HepG2 (cell line): ENCODE data around the gene CAMKK1. TPM values are rescaled to one million over a fixed set of nuclear protein-coding genes. Genes with fewer than 3 reads are reported as not detected.

Experiments
- AHR ChIP-seq: IDR thresholded peaks from 2 replicates; pipeline ENCODE4 v1.6.1; 2018; ENCODE audit warnings: missing genetic modification reagents, missing compliant biosample characterization
- CREBL2 ChIP-seq: sonication (generic); formaldehyde crosslinking; IDR thresholded peaks from 2 replicates; pipeline ENCODE4 v1.8.1; 2023; ENCODE audit warnings: missing genetic modification reagents, mild to moderate bottlenecking, borderline replicate concordance
- FOSL1 ChIP-seq: sonication (generic); formaldehyde crosslinking; IDR thresholded peaks from 2 replicates; pipeline ENCODE4 v1.9.0; 2021; ENCODE audit warnings: missing genetic modification reagents, borderline replicate concordance
- FOXK1 ChIP-seq: sonication (generic); formaldehyde crosslinking; IDR thresholded peaks from 2 replicates; pipeline ENCODE4 v1.4.0; 2020; ENCODE audit warnings: low read depth, missing genetic modification reagents, borderline replicate concordance
- HES4 ChIP-seq: sonication (generic); formaldehyde crosslinking; IDR thresholded peaks from 2 replicates; pipeline ENCODE4 v1.9.0; 2021; ENCODE audit warnings: mild to moderate bottlenecking, missing genetic modification reagents, borderline replicate concordance
- HMG20B ChIP-seq: conservative IDR thresholded peaks from 2 replicates; pipeline ENCODE4 v1.6.1; 2016; ENCODE audit warnings: missing genetic modification reagents, missing compliant biosample characterization
- KLF12 ChIP-seq: sonication (generic); formaldehyde crosslinking; IDR thresholded peaks from 2 replicates; pipeline ENCODE4 v1.4.0; 2020; ENCODE audit warnings: missing genetic modification reagents, borderline replicate concordance
- MIXL1 ChIP-seq: IDR thresholded peaks from 2 replicates; pipeline ENCODE4 v1.6.1; 2016
- MLXIP ChIP-seq: sonication (generic); formaldehyde crosslinking; IDR thresholded peaks from 2 replicates; pipeline ENCODE4 v1.9.0; 2021; ENCODE audit warnings: missing genetic modification reagents, borderline replicate concordance
- PAXIP1 ChIP-seq: sonication (generic); formaldehyde crosslinking; conservative IDR thresholded peaks from 2 replicates; pipeline ENCODE4 v1.4.0; 2020; ENCODE audit warnings: mild to moderate bottlenecking, missing genetic modification reagents, moderate library complexity
- SCMH1 ChIP-seq: sonication (generic); formaldehyde crosslinking; IDR thresholded peaks from 2 replicates; pipeline ENCODE4 v1.9.0; 2021; ENCODE audit warnings: missing genetic modification reagents, mild to moderate bottlenecking, borderline replicate concordance
- SP140L ChIP-seq: sonication (generic); formaldehyde crosslinking; IDR thresholded peaks from 2 replicates; pipeline ENCODE4 v1.4.0; 2020; ENCODE audit warnings: missing genetic modification reagents, borderline replicate concordance
- SRY ChIP-seq: sonication (generic); formaldehyde crosslinking; IDR thresholded peaks from 2 replicates; pipeline ENCODE4 v1.8.0; 2022; ENCODE audit warnings: mild to moderate bottlenecking, missing genetic modification reagents
- ZFP36L1 ChIP-seq: sonication (generic); formaldehyde crosslinking; IDR thresholded peaks from 2 replicates; pipeline ENCODE4 v1.8.0; 2022; ENCODE audit warnings: mild to moderate bottlenecking, missing genetic modification reagents, moderate library complexity
- ZNF501 ChIP-seq: sonication (generic); formaldehyde crosslinking; IDR thresholded peaks from 2 replicates; pipeline ENCODE4 v1.5.1; 2020; ENCODE audit warnings: mild to moderate bottlenecking, moderate library complexity, missing genetic modification reagents
- ZNF615 ChIP-seq: sonication (generic); formaldehyde crosslinking; IDR thresholded peaks from 2 replicates; pipeline ENCODE4 v1.5.0; 2020; ENCODE audit warnings: mild to moderate bottlenecking, missing genetic modification reagents, borderline replicate concordance
- ZNF678 ChIP-seq: sonication (generic); formaldehyde crosslinking; IDR thresholded peaks from 2 replicates; pipeline ENCODE4 v1.4.0; 2020; ENCODE audit warnings: mild to moderate bottlenecking, missing genetic modification reagents
- ZNF703 ChIP-seq: sonication (generic); formaldehyde crosslinking; IDR thresholded peaks from 2 replicates; pipeline ENCODE4 v1.5.1; 2020; ENCODE audit warnings: missing genetic modification reagents, mild to moderate bottlenecking, moderate library complexity, borderline replicate concordance
- ZNF768 ChIP-seq: sonication (generic); formaldehyde crosslinking; IDR thresholded peaks from 2 replicates; pipeline ENCODE4 v1.4.0; 2020; ENCODE audit warnings: missing genetic modification reagents
- ZNF780A ChIP-seq: sonication (generic); formaldehyde crosslinking; IDR thresholded peaks from 2 replicates; pipeline ENCODE4 v1.8.0; 2022; ENCODE audit warnings: mild to moderate bottlenecking, missing genetic modification reagents, moderate library complexity
- ZSCAN21 ChIP-seq: sonication (generic); formaldehyde crosslinking; IDR thresholded peaks from 2 replicates; pipeline ENCODE4 v1.8.0; 2022; ENCODE audit warnings: mild to moderate bottlenecking, missing genetic modification reagents, moderate library complexity, borderline replicate concordance
- polyA plus RNA-seq, 8 experiments: library from polyadenylated mRNA; depleted of rRNA in 3 of 8; stranded (reverse) in 7 of 8; unstranded in 1 of 8; fragments of >200 nt; fragmentation: Illumina TruSeq in 4 of 8; extraction: Trizol in 4 of 8; gene quantifications; 2 replicates each; pipeline versions ENCODE4 v1.2.1 to v1.2.3, GENCODE V29; 2011 to 2016; ENCODE audit warnings: low read depth in 4 of 8, missing spikeins in 1 of 8, mixed read lengths in 1 of 8; ENCODE audit not compliant: insufficient read depth in 1 of 8
- total RNA-seq, 5 experiments: library from RNA; depleted of rRNA; stranded (reverse); fragments of >200 nt; fragmentation: Illumina TruSeq; extraction: Trizol; gene quantifications; 2 replicates each; pipeline ENCODE4 v1.2.3, GENCODE V29; 2016; ENCODE audit warnings: low read depth in 1 of 5
- TF ChIP-seq, protein P1 (sequence below): IDR thresholded peaks from 2 replicates; pipeline ENCODE4 v1.6.1; 2016; ENCODE audit warnings: control low read depth

The CAMKK1 gene
- total and polyA plus RNA-seq, 2 of the 13 experiments (the other 11 are each of a cell fraction or from before 2014, with no cell fraction given), result 1.5 to 1.6 TPM

- TF ChIP-seq KLF12 (CRISPR knock-in tag), result peak; percentile 65; the same call in 1 of the 2 replicates
- 0 out of 2 replicates have a peak, but pooled peaks have one; percentile 28 for TF ChIP-seq CREBL2 (CRISPR knock-in tag)
- peak; percentile 76 for TF ChIP-seq PAXIP1
- TF ChIP-seq AHR (CRISPR knock-in tag), result no peak
- no peak for TF ChIP-seq SP140L (CRISPR knock-in tag)
- TF ChIP-seq ZSCAN21 (CRISPR knock-in tag), result peak; percentile 73; the same call in 1 of the 2 replicates
- peak; percentile 77 for TF ChIP-seq MIXL1 (CRISPR knock-in tag)
- TF ChIP-seq, protein P1, sequence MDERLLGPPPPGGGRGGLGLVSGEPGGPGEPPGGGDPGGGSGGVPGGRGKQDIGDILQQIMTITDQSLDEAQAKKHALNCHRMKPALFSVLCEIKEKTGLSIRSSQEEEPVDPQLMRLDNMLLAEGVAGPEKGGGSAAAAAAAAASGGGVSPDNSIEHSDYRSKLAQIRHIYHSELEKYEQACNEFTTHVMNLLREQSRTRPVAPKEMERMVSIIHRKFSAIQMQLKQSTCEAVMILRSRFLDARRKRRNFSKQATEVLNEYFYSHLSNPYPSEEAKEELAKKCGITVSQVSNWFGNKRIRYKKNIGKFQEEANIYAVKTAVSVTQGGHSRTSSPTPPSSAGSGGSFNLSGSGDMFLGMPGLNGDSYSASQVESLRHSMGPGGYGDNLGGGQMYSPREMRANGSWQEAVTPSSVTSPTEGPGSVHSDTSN (CRISPR knock-in tag), result no peak
- TF ChIP-seq HES4, result peak; percentile 86
- peak; percentile 38; the same call in 1 of the 2 replicates for TF ChIP-seq ZNF768 (CRISPR knock-in tag)
- no peak; the same call in 1 of the 2 replicates for TF ChIP-seq ZNF780A (CRISPR knock-in tag)
- 0 out of 2 replicates have a peak, but pooled peaks have one; percentile 79 for TF ChIP-seq ZNF615 (CRISPR knock-in tag)
- TF ChIP-seq SCMH1, result no peak
- no peak for TF ChIP-seq HMG20B (CRISPR knock-in tag)
- peak; percentile 98 for TF ChIP-seq ZNF501
- TF ChIP-seq MLXIP (CRISPR knock-in tag), result no peak
- no peak for TF ChIP-seq ZFP36L1 (CRISPR knock-in tag)
- peak; percentile 87; the same call in 1 of the 2 replicates for TF ChIP-seq FOXK1 (CRISPR knock-in tag)
- TF ChIP-seq ZNF703 (CRISPR knock-in tag), result peak; percentile 89; the same call in 1 of the 2 replicates
- no peak; the same call in 1 of the 2 replicates for TF ChIP-seq ZNF678 (CRISPR knock-in tag)
- TF ChIP-seq FOSL1 (CRISPR knock-in tag), result no peak
- TF ChIP-seq SRY (CRISPR knock-in tag), result peak; percentile 95
These were observed 47.0 kb downstream of the CAMKK1 start, which contains the start of gene NCBP3 (continued) for GRCh38 chr17:3845621-3846436.
